Sigmoid colon (tissue), 4 donors: ENCODE measurements around the gene FYN.

ENCODE experiments used
- CTCF ChIP-seq, 4 experiments: fragments of 450-650 bp in 3 of 4; fragments of 200-600 bp in 1 of 4; IDR thresholded peaks; one replicate each; pipeline ENCODE4 v1.5.1; 2016 to 2019; ENCODE audit warnings: antibody characterized with exemption in 4 of 4, mild to moderate bottlenecking in 3 of 4, moderate library complexity in 2 of 4
- EP300 ChIP-seq, 4 donors: sonication (generic); formaldehyde crosslinking; IDR thresholded peaks; one replicate each; pipeline ENCODE4 v1.6.1; 2017; ENCODE audit warnings: antibody characterized with exemption in 4 of 4
- POLR2A ChIP-seq, 2 donors: fragments of 450-650 bp; IDR thresholded peaks; one replicate each; pipeline ENCODE4 v1.6.1; 2016; ENCODE audit warnings: antibody characterized with exemption in 2 of 2, mild to moderate bottlenecking in 2 of 2, moderate library complexity in 2 of 2
- POLR2AphosphoS5 ChIP-seq, 4 donors: sonication (generic); formaldehyde crosslinking; IDR thresholded peaks; one replicate each; pipeline ENCODE4 v1.6.1; 2017; ENCODE audit warnings: antibody characterized with exemption in 4 of 4

- TF ChIP-seq CTCF (IDR thresholded peaks at IDR 0.05) (no peak), POLR2A (IDR thresholded peaks at IDR 0.05) (no peak), EP300 (IDR thresholded peaks at IDR 0.05) (no peak), POLR2AphosphoS5 (IDR thresholded peaks at IDR 0.05) (no peak)
Observed at GRCh38 chr6:111806165-111806547, 67.1 kb downstream of the FYN start.
